Measurements from ENCODE around the gene SPACA6.

The SPACA6 gene

GRCh38 chr19:51739466-51740213 is 46.5 kb downstream of the SPACA6 start:
- DNase-seq: no peak

GRCh38 chr19:51740356-51740755 is 47.2 kb downstream of the SPACA6 start:
- no peak for DNase-seq

- DNase-seq: no peak
Observed at GRCh38 chr19:51742789-51743188, 49.7 kb downstream of the SPACA6 start.

- DNase-seq: no peak
Observed at GRCh38 chr19:51743405-51743804, 50.3 kb downstream of the SPACA6 start.

GRCh38 chr19:51746731-51747130 is 53.6 kb downstream of the SPACA6 start:
- no peak for DNase-seq

GRCh38 chr19:51749979-51750378 is 56.8 kb downstream of the SPACA6 start:
- DNase-seq: no peak

- DNase-seq: no peak
Observed at GRCh38 chr19:51750400-51751094, 57.4 kb downstream of the SPACA6 start.

GRCh38 chr19:51751655-51752054 is 58.5 kb downstream of the SPACA6 start, which contains the start of gene FPR1:
FPR1 (minus strand) TSS chr19:51751878; CDS start chr19:51746994, 4,884 bp downstream.
- no peak for DNase-seq

- no peak for DNase-seq
Observed at GRCh38 chr19:51754109-51754508, 61.0 kb downstream of the SPACA6 start.

- DNase-seq: no peak
Observed at GRCh38 chr19:51754770-51755169, 61.6 kb downstream of the SPACA6 start.

Measured in NCI-H187 (cell line).